Measurements from ENCODE around the gene NGEF.

GRCh38 chr2:232890896-232891601 is 122.0 kb downstream of the NGEF start:
- TF ChIP-seq CTCF (conservative IDR thresholded peaks at IDR 0.05 in 1 of 2, IDR thresholded peaks at IDR 0.05 in 1 of 2; ENCODE audit: extremely low read depth in 1 of 2, insufficient read depth in 1 of 2, low read depth in 1 of 2, low read length in 2 of 2) (no peak), EZH2 (IDR thresholded peaks at IDR 0.05; ENCODE audit: borderline replicate concordance, low read length) (no peak)
